Measurements from ENCODE around the gene CHSY1.

The CHSY1 gene

DNA sequence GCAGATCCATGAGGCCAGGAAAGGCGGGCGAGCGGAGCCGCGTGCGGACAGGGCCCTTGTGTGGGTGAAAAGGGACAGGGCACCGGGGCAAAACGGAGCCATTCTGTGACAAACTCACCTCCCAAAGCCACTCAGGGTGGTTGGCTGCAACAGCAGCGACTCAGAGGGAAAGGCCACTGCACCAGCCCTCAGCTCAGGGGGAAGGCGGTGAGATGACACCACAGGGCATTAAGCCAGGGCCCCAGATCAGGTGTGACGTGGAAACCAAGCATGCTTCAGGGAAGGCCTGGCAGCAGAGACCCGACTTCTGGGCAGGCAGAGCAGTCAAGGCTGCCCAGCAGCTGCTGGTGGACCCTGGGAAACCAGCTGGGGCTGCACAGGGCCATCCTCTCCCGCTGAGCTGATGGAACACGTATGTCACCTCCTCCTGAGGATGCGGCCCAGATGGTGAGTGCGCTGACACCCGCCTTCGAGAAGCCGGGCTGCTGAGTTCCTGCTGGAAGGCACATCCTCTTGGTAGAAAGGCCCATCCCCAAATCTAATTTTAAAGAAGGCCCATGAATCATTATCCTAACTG, 82.3 kb downstream of the CHSY1 start:
- DNase-seq = no peak

DNA sequence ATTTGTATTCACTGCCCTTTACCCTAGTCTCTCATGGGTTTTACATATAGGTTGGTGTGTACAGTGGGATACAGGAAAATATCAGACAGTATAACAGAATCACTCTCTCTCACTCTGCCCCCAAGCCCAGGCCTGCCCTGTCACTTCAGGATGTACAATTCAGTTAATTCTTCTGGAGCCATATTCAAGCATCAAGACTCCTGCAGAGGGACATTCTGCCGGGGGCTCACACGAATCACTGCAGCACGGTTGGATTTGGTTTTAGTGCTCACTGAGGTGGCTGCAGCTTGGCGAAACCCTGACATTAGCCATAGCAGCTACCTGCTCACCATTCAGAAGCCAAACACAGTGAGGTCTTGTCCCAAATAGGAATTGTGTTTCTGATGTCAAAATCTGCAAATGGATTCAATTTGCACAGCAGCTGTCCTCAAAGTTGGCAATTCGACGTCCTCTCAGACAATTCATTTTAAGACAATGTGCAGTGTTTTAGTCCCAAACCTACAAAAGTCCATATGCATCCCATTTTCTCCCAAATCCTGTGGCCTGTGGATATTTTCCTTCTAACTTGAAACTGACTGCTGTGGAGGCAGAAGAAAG, 82.9 kb downstream of the CHSY1 start:
- DNase-seq = no peak

DNA sequence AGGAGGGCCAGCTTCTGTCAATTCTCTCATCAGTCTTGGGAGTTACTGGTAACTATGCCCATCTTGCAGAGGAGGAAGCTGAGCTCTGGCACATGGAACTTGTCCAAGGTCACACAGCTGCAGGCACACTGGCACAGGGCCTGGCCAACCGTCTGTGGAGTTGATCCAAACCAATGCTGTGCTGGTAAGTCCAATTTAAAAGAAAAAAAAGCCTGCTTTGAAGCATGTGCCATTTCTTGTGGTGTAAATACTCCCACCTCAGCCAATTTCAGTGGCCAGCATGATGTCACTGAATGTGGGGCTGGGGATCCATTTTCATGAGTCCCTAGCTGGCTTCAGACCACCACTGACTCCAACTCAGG, 83.4 kb downstream of the CHSY1 start:
- no peak for DNase-seq

DNA sequence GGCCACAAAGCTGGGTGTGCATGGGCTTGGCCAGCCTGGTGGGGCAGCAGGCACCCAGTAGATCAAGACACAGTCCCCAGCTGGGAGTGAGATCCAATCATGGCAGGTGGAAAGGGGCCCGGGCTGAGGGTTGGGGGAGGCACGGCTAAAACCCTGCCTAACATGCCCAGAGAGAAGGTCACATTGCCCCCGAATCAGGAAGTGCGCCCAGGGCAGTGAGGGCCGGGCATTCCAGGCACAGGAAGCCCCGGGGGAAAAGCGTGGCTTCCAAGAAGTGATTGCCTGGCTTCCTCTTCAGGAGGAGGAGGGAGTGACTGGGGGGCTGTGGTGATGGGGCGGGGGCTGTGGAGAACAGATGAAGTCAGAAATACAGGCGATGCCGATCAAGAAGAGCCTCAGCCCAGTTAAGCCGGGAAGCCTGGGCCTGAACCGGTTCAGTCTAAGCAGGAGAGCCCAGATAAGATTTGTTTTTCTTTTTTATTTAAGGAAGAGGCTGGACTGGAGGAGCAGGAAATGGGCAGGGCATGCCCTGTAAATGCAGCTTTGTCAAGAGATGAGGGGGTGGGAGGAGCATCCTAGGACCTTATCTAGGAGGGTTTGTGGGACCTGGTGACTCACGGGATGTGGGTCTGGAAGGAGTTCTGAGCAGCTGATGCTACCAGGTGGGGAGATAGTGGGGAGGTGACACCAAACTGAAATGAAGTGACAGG, 83.9 kb downstream of the CHSY1 start:
- DNase-seq = peak; percentile 74

DNA sequence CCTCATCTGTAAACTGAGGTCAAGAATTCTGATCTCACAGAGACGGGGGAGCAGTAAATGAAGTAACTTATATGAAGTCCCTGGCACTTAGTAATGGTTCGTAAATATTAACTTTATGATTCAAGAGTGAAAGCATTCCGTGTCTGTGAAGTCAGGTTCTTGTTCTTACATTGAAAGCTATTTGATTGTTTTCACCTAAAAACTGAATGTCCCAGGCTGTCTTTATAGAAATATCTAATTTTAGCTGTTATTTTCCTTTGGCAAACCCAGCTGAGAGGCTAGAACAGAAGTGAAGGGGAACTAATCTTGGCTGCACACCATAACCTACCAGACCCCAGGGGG, 84.5 kb downstream of the CHSY1 start:
- no peak for DNase-seq

DNA sequence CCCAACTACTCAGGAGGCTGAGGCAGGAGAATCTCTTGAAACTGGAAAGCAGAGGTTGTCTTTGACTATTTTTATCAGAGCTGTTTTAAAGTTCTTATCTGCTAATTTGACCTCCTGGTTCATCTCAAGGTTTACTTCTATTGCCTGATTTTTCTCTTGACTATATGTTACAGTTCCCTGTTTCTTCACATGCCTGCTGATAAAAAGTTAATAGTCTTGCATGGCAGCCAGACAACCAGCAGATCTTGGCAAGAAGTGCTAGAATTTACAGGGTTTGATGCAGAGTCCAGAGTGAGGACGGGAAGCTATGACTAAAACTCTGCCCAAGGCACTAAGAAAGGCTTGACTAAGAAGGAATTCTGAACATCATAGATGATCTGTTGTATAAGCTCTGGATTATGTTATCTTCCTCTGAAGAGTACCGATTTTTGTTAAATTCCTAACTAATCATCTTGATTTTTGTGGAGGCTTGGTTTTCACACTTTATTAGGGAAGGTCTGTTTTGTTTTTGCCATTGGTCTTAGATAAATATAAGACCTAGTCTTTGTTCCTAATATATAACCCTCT, 85.9 kb downstream of the CHSY1 start:
- DNase-seq = no peak

DNA sequence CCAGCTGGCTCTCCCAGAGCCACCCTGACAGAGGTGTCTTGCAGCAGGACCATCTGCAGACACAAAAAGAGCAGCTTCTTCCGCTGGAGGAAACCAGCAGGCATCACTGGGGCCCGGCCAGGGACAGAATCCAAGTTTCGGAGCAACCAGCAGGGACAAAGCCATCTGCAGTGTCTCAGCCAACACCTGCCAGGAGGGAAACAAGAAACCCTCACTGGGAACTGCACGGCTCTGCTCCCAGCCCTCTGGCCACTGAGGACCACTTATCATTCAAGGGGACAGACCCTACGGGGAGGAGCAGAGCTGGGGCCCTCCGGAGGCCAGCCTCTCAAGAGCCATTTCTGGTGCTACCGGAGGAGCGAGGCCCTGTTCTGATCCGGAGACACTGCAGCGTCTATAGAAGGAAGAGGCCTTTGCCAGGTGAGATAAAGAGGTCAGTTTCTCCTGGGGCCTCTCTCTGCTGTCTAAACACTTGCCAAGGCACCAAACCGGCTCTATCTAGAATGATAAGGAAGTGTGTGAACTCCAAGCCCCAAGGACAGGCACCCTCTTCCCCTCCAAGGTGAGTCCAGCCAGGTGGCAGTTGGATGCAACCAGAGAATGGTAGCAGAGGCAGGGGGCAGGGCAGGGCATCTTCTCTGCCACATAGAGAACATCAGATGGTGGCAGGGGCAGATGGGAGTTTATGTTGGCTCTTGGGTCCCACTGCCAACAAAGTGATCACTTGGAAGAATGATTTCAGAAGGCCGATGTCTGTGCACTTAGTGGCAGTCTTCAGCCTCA, 89.0 kb downstream of the CHSY1 start:
- no peak for DNase-seq

DNA sequence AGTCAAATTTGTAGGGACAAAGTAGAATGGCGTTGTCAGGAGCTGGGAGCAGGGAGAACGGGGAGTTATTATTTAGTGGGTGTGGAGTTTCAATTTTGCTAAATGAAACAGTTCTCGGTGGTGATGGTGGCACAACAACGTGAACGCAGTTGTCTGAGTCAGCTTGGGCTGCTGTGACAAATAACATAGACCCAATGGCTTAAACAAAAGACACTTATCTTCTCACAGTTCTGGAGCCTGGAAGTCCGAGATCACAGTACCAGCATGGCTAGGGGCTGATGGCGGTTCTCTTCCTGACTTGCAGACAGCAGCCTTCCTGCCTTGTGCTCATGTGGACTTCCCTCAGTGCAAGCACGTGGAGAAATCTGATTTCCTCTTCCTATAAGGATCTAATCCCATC, 90.2 kb downstream of the CHSY1 start:
- no peak for DNase-seq

DNA sequence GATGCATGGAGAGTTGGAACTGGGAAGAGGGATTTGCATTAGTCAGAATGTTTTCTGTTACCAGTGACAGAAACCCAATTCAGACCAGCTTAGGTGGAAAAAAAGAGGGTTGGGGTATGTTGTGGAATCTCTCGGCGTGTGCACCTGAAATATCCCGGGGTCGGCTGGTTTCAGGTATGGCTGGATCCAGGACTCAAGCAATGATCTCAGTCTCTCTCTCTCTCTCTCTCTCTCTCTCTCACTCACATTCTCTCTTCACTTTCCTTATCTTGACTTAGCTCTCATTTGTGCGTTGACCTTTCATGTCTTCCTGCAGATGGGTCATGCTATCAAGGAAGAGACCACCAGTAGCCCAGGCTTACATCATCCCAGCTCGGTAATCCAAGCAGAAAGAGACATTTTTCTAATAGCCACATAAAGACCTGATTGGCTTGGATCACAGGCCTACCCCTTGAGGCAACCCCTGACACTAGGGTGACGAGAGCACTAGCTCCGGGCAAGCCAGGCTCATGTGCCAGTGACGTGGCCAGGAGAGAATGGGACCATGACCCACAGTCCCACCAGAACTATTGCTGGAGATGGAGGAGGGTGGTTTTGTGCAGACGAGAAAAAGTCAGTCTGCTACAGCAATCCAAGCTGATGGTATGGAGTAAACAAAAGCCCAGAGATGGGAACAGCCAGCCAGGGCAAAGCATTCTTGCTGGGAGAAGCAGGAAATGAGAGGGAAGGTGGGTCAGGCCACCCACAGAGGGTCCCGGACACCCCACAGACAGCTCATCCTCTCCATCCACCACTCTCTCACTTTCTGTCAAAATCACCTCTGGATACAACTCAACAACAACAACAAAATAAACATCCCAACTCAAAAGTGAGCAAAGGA, 91.7 kb downstream of the CHSY1 start:
- no peak for DNase-seq

DNA sequence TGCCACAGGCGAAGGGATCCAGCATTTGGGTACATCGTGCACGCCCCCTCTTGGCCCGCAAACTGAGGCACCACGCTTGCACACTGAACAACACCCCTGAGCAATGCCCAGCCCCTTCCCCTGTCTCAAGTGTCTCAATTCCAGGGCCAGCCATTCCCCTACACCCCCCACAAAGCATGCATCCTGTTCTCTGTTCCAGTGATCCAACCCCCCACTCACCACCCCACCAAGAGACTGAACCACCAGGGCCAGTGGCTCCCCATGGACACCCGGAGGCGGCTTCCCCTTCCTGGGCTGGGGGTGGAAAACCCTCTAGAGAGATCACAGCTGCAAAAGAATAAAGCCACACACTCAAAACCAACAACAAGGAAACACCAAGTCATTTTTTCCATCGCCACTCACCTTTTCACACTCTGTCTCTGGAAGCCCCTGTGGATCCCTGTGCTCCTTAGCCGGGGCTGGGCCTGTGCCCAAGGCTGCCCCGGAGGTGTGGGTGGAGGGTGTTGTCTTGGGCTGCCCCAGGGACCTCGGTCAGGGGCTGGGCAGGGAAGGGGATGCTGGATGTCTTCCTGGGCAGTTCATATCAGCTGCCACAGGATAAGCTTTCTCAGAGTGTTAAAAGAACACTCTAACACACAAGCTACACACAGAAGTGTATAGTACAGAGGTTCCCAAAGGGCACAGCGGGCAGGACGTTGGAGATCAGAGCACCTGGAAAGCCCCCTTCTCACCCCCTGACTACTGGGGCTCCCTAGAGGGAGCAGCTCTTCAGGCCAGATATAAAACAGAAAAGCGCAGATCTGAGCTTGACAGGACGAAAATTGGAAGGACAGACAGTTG, 92.5 kb downstream of the CHSY1 start:
- no peak for DNase-seq

DNA sequence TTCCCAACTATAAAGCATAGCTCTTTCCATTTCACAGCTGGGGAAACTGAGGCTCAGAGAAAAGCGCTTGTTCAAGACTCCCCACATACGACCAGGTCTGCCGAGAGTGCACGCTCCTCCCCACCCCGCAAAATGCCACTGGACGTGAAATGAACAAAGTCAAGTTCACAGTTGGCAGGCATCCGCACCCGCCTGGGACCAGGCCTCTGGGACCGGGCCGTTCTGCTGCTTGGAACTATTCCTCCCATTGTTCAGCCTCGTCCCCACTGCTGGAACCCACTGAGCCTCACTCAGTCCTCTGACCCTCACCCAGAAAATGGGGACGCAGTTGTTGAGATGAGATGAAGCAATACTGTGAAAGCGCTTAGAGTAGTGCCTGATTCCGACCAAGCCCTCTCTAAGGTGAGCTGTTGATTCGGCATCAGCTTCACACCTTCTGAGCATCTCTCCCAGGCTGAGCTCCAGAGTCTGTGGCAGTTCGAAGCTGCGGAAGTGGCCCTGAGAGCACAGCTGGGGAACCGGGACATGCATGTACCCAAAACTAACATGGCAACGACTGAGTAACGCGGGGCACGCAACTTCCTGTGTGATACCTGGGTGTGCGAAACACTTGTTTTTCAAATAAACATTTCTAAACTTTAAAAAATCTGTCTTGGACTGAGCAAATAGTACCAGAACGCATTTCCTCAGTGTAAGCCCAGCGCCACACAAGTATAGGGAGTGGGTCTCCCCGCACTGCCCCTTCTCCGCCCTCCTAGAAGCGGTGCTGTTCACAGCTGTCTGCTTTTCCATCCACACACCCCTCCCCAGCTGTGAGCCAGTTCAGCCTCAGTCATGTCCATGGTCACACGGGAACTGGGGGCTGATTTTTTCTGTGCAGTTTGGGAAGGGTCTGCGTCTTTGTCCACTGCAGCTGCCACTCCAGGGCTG, 93.4 kb downstream of the CHSY1 start:
- no peak for DNase-seq

DNA sequence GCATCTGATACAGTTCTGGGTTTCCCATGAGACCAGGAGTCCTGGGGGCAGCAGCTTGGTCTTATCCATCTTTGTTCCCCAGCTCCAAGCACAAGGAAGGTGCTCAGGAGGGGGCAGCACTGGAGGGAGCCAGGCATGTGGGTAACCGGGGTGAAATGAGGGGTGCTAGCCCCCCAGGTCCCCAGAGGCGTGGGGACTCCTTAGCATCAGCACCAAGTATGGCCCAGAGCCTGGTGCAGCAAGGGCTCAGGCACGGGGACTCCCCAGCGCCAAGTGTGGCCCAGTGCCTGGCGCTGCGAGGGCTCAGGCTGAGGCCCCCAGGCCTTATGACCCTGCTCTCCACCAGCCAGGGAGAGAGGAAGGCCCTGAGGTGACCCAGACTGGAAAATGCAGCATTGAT, 94.1 kb downstream of the CHSY1 start:
- DNase-seq = no peak

DNA sequence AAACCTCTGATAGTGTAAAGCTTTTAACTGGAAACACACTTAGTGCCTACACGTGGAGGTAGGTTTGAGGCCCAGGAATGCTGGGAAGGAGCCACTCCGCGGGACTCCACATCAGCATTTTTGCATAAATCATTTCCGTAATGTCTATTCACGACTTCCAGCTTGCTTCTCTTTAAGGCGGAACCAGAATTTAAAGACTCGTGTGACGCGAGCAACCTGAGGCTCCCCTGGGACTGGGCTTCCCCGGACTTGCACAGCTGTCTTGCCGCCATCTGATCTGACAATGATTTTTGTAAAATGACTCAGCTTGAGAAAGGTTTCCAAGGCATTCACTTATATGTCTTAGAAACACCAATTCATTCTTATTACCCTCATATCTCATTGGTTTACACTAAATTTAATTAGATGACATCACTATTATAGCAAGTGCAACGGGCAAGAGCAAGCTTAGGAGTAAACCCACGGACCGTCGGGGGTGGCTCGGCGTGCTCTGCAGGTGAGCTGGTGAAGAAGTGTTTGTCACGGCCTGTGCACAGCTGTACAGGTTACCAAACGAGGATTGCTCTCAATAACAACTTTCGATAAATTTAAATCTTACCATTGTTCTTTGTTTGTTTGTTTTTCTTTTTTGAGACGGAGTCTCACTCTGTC, 95.2 kb downstream of the CHSY1 start:
- no peak for DNase-seq

DNA sequence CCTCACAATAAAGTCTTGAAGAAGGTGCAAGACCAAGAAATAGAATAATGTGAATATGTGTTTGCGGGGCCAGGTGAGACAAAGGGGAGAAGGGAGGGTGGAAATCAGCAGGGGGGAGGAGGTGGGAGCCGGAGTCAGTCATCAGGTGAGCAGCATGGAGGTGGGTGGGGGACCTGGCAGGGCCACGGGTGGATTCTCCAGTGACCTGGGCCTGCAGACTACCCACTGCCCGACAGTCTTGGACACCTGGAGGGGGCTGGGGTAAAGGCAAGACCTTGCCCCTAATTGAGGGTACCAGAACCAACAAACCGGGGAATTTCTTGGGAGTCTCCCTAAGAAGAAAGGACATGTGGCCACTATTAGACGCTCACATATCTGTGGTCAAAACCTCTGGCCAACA, 95.8 kb downstream of the CHSY1 start:
- no peak for DNase-seq

DNA sequence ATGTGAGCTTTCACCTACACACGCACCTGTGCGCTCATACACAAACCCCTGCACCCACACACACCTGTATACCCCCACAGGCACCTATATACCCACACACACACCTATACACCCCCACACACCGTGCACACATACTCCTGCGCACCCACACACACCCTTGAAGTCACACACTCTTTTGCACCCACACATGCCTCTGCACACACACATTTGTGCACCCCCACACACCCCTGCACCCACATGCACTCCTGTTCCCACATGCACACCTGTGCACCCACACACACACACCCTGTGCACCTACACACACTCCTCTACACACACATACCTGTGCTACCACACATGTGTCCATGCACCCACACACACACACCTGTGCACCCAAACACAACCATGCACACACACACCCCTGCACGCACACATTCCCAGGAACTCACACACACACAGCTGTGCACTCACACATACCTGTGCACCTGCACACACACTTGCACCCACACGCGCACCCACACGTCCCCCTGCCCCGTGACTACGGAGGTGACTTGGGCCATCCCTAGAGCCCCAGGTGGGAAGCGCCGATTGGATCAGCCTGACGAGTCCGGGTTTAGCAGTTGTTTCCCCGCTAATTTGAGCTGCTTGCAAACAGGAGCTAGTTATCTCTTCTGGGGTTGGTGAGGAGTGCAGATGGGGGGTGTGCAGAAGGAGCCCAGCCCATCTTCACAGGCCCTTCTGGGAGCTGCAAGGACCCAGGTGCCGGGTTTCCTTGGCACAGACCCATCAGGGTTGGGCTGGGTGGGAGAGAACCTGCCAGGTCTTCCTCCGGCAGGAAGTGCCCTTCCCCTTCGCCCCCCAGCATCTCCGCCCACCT, 97.8 kb downstream of the CHSY1 start:
- no peak for DNase-seq

DNA sequence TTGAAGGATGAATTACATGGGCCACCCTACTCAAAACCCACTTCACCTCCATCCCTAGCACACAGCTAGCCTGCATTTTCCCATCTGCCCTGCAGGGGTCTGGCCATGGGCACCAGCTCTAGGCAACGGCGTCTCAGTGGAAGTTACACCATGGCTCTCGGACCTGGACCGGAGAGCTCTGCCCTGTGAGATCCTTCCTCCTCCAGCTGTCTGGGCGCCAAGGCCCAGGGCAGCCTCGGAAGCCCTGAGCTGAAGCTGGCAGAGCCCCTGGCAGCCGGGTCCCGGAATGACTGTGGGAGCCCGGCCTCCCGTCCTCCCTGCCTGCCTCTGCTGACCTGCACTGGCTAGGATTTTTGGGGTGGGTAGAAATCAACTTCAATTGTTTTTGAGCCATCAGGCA, 98.9 kb downstream of the CHSY1 start:
- no peak for DNase-seq

DNA sequence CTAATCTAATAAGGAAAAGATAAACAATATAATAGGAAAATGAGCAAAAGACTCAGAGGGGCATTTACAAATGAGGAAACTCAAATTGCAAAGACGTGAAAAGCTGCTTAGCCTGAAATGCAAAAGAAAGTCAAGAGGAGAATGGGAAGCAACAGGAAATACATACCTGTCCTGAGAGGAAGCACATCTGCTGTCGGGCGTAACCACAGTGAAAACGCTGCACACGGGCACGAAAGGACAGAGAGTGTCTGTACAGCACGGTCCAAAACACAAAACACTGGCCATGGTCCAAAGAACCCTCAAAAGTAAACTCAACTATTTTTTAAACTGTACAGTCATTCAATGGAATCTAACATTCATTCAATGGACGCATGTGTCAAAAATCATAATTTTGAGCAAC, 100.6 kb downstream of the CHSY1 start:
- no peak for DNase-seq

DNA sequence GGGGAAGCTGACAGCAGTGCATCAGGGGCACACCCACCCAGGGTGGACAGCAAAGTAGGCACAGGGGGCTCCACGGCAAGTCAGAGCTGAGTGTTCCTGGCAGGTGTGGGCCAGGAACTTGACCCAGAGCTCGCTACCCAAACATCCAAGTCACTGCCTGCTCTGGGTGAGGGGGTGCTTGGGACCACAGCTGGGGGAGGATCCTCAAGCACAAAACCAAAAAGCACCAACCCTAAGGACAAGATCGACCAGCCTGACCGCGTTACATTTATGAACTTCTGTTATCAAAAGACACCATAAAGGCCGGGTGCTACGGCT, 101.2 kb downstream of the CHSY1 start:
- no peak for DNase-seq

All from islet precursor cell (in vitro differentiated cells).